Nephron progenitor cell (in vitro differentiated cells): ENCODE data around the gene IGFBPL1.

Experiments used
- DNase-seq: peaks from one replicate; pipeline ENCODE4 v3.0.0; 2021
- H3K27ac Mint-ChIP-seq: 2 replicates; pipeline ENCODE4 v1.8.0; 2021; ENCODE audit warnings: mild to moderate bottlenecking, moderate library complexity, mixed read lengths
- H3K27me3 Mint-ChIP-seq: 2 replicates; pipeline ENCODE4 v1.8.0; 2021; ENCODE audit warnings: mild to moderate bottlenecking, low read depth, mixed read lengths; ENCODE audit not compliant: poor library complexity
- H3K36me3 Mint-ChIP-seq: 2 replicates; pipeline ENCODE4 v1.8.0; 2021; ENCODE audit warnings: low read depth, mixed read lengths
- H3K4me1 Mint-ChIP-seq: 2 replicates; pipeline ENCODE4 v1.8.0; 2021; ENCODE audit warnings: mixed read lengths
- H3K4me3 Mint-ChIP-seq: 2 replicates; pipeline ENCODE4 v1.8.0; 2021; ENCODE audit warnings: mild to moderate bottlenecking, moderate library complexity, mixed read lengths
- H3K9me3 Mint-ChIP-seq: 2 replicates; pipeline ENCODE4 v1.8.0; 2021; ENCODE audit warnings: mild to moderate bottlenecking, moderate library complexity, mixed read lengths
- TF ChIP-seq, protein P1 (sequence below): fragments of 200-600 bp; sonication (generic); IDR thresholded peaks from 2 replicates; pipeline ENCODE4 v1.5.0; 2021; ENCODE audit warnings: antibody characterized with exemption

IGFBPL1 gene

DNA sequence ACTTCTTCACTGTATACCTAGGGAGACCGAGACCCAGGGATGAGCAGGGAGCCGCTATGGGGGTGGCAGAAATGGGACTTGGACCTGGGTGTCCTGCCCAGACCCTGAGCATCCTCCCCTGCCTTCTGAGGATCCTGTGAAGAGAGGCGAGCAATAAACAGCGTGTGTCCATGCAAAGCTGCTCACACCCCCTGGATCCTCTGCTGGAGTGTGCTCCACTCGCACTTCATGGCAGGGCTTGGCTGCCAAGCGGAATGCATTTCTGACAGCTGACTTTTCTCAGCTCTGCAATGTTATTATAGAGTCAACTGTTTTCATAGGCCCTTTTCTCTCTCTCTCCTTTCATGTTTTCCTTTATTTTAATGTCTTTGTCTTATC, 62.8 kb downstream of the IGFBPL1 start:
- no peak for DNase-seq
- Mint-ChIP-seq H3K4me1 (peaks cover 55% of the 10 kb centered on the region), H3K27me3 (peaks cover 23% of the 10 kb centered on the region), H3K4me3 (no peak overlapping the region), H3K27ac (no peak overlapping the region), H3K36me3 (no peaks in the 10 kb centered on the region), H3K9me3 (no peaks in the 10 kb centered on the region)
- TF ChIP-seq, protein P1, sequence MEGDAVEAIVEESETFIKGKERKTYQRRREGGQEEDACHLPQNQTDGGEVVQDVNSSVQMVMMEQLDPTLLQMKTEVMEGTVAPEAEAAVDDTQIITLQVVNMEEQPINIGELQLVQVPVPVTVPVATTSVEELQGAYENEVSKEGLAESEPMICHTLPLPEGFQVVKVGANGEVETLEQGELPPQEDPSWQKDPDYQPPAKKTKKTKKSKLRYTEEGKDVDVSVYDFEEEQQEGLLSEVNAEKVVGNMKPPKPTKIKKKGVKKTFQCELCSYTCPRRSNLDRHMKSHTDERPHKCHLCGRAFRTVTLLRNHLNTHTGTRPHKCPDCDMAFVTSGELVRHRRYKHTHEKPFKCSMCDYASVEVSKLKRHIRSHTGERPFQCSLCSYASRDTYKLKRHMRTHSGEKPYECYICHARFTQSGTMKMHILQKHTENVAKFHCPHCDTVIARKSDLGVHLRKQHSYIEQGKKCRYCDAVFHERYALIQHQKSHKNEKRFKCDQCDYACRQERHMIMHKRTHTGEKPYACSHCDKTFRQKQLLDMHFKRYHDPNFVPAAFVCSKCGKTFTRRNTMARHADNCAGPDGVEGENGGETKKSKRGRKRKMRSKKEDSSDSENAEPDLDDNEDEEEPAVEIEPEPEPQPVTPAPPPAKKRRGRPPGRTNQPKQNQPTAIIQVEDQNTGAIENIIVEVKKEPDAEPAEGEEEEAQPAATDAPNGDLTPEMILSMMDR = no peak

DNA sequence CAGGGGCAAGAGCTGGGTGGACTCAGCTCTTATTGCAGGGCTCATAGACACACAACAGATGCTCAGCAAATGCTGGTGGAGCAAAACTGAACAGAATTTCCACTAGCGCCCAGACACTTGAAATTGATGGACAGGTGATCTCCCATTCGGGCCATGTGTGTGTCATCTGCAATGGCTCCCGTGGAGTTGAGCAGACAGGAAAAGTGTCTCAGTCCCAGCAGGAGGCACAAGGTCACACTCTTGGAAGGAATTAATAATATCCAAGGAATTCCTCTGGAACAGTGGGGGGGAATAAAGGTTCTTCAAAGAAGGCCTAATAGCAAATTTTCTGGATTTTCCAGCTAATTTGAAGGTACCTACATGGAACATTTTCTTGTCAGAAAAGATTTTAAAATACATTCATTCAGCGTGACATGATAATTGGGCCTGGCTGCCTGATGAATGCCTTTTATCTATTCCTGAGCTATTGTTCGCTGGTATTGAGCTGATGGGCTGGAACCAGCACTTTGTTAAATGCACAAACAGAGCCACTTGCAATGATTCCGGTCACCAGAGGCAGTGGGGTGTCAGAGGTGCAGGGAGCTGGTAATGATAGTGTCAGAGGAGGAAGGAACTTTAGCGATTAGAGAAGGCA, 63.3 kb downstream of the IGFBPL1 start:
- Mint-ChIP-seq H3K4me3 (no peak overlapping the region), H3K27me3 (peaks cover 18% of the 10 kb centered on the region), H3K36me3 (no peaks in the 10 kb centered on the region), H3K27ac (no peak overlapping the region), H3K9me3 (no peaks in the 10 kb centered on the region), H3K4me1 (peaks cover 60% of the 10 kb centered on the region)
- TF ChIP-seq, protein P1 = no peak
- DNase-seq = no peak

DNA sequence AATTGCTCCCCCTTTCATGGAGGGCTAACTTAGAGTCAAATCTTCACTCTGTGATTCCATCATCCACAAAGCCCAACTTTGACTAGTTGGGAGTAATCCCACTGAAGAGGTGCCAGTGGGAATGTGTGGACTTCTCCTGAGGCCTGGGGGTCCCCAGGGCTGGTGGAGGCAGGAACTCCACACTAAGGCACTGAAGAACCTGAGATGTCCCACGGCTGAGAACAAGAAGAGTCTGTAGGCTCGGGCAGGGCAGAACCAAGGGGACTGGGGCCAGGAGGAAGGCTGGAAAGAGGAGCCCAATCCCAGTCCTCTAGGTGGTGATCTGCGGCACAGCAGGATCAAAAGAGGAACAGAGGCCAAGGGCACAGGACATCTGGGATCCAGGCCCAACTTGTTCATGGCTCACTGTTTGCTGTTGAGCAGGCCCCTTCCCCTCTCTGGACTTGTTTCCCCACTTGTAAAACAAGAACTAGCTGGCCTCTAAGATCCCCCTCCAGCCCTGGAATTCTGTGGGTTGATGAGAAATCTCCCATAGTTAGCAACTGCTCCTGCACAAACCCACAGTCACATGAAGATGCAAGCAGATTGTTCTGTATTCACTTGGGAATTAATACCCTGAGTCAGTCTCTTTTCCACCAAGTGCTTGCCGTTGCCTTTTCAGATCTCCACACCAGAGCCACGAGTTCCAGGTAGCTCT, 64.4 kb downstream of the IGFBPL1 start:
- Mint-ChIP-seq H3K4me1 (peaks cover 71% of the 10 kb centered on the region), H3K27me3 (peaks cover 16% of the 10 kb centered on the region), H3K9me3 (no peaks in the 10 kb centered on the region), H3K27ac (no peak overlapping the region), H3K4me3 (no peak overlapping the region), H3K36me3 (no peaks in the 10 kb centered on the region)
- DNase-seq = no peak
- TF ChIP-seq, protein P1 = no peak

DNA sequence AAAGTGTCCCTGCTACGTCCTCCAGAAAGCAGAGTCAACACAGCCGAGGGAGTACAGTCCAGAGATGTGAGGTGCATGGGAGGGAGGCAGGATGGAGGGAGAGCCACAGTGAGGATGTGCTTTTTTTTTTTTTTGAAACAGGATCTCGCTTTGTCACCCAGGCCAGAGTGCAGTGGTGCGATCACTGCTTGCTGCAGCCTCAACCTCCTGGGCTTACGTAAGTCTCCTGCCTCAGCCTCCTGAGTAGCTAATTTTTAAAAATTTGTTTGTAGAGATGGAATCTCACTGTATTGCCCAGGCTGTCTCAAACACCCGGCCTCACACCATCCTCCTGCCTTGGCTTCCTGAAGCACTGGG, 65.0 kb downstream of the IGFBPL1 start:
- no peak for DNase-seq
- Mint-ChIP-seq H3K27ac (no peak overlapping the region), H3K9me3 (no peaks in the 10 kb centered on the region), H3K27me3 (peaks cover 11% of the 10 kb centered on the region), H3K36me3 (no peaks in the 10 kb centered on the region), H3K4me1 (peaks cover 76% of the 10 kb centered on the region), H3K4me3 (no peak overlapping the region)
- TF ChIP-seq, protein P1 = no peak

DNA sequence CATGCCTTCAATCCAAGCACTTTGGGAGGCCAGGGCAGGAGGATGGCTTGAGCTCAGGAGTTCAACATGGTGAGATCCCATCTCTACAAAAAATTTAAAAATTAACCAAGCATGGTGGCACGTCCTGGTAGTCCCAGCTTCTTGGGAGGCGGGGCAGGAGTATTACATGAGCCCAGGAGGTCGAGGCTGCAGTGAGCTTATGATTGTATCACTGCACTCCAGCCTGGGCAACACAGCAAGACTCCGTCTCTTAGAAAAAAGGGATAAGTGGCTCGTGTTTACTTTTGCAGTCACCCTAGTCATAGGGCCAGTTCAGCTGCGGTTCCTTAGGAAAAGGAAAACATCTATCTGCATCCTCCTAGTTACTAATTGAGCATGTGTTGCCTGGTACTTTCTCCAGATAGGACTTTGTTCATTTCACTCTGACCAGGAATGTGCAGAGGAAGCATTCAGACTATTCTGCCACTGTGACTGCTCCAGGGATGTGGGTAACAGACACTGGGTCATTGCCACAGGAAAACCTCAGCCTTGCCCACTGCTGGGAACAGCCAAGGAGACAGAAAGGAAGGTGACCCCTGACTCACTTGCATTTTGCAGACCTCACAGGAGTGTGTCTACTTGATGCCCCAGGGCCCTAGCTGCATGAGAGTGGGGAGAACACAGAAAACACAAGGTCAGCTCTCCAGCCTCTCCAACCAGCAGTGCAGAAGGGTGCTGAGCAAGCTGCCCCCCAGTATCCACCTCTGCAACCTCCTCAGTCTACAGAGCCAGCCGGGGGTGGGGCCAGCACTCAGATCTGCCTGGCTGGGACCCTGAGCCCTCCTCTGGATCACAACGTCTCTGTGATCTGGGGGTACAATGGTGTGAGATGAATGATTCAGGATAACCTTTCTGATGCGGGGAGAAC, 65.6 kb downstream of the IGFBPL1 start:
- Mint-ChIP-seq H3K4me1 (peaks cover 76% of the 10 kb centered on the region), H3K9me3 (no peaks in the 10 kb centered on the region), H3K27me3 (peaks cover 8% of the 10 kb centered on the region), H3K4me3 (no peak overlapping the region), H3K27ac (no peak overlapping the region), H3K36me3 (no peaks in the 10 kb centered on the region)
- no peak for DNase-seq
- TF ChIP-seq, protein P1 = no peak
